22Rv1 (cell line): ENCODE results near the gene HOXB2.

Experiments used
- H3K27ac ChIP-seq: fragments of 450-650 bp; 2 replicates; pipeline ENCODE4 v1.5.1; 2017
- CTCF ChIP-seq: fragments of 450-650 bp; IDR thresholded peaks from 2 replicates; pipeline ENCODE4 v1.5.1; 2017; ENCODE audit warnings: mild to moderate bottlenecking
- ZFX ChIP-seq: fragments of 450-650 bp; IDR thresholded peaks from 2 replicates; pipeline ENCODE4 v1.6.1; 2017; ENCODE audit warnings: antibody characterized with exemption, borderline replicate concordance

HOXB2 gene

GRCh38 chr17:48568499-48569239 is 23.8 kb upstream of the HOXB2 start:
- TF ChIP-seq ZFX (no peak), CTCF (no peak)
- no peak overlapping the region for H3K27ac ChIP-seq

- no peak overlapping the region for H3K27ac ChIP-seq
- TF ChIP-seq ZFX (no peak), CTCF (no peak)
Observed at GRCh38 chr17:48567646-48568354, 22.9 kb upstream of the HOXB2 start.

GRCh38 chr17:48567209-48567608 is 22.3 kb upstream of the HOXB2 start:
- no peak overlapping the region for H3K27ac ChIP-seq
- no peak for TF ChIP-seq ZFX
- no peak for TF ChIP-seq CTCF

- no peak for TF ChIP-seq CTCF
- TF ChIP-seq ZFX = no peak
- no peak overlapping the region for H3K27ac ChIP-seq
Observed at GRCh38 chr17:48566717-48567116, 21.8 kb upstream of the HOXB2 start.

GRCh38 chr17:48565925-48566710 is 21.2 kb upstream of the HOXB2 start:
- H3K27ac ChIP-seq = no peak overlapping the region
- TF ChIP-seq ZFX (no peak), CTCF (no peak)

GRCh38 chr17:48565022-48565554 is 20.2 kb upstream of the HOXB2 start:
- TF ChIP-seq CTCF (no peak), ZFX (no peak)
- H3K27ac ChIP-seq = no peak overlapping the region
